ENCODE data around the gene ANGPTL7.

Gene ANGPTL7

GRCh38 chr1:11194407-11195176 lies 5.4 kb downstream of the ANGPTL7 start:
- in situ Hi-C loops (cut with HindIII; ENCODE audit: low pct_ligation_motif_present, low pct_unique_long_range_greater_than_20kb, low sequenced_read_pairs), result no loop called here
- no peak for DNase-seq

GRCh38 chr1:11196945-11197344 lies 7.8 kb downstream of the ANGPTL7 start:
- in situ Hi-C loops (cut with HindIII; ENCODE audit: low pct_ligation_motif_present, low pct_unique_long_range_greater_than_20kb, low sequenced_read_pairs), result no loop called here
- no peak for DNase-seq

GRCh38 chr1:11197359-11197758 lies 8.2 kb downstream of the ANGPTL7 start:
- DNase-seq, result no peak
- in situ Hi-C loops (cut with HindIII; ENCODE audit: low pct_ligation_motif_present, low pct_unique_long_range_greater_than_20kb, low sequenced_read_pairs), result no loop called here

GRCh38 chr1:11198257-11198656 lies 9.1 kb downstream of the ANGPTL7 start:
- in situ Hi-C loops (cut with HindIII; ENCODE audit: low pct_ligation_motif_present, low pct_unique_long_range_greater_than_20kb, low sequenced_read_pairs), result no loop called here
- DNase-seq, result no peak

GRCh38 chr1:11198851-11199594 lies 9.9 kb downstream of the ANGPTL7 start:
- in situ Hi-C loops (cut with HindIII; ENCODE audit: low pct_ligation_motif_present, low pct_unique_long_range_greater_than_20kb, low sequenced_read_pairs), result no loop called here
- DNase-seq, result no peak

GRCh38 chr1:11204396-11205190 lies 15.4 kb downstream of the ANGPTL7 start:
- DNase-seq, result no peak
- in situ Hi-C loops (cut with HindIII; ENCODE audit: low pct_ligation_motif_present, low pct_unique_long_range_greater_than_20kb, low sequenced_read_pairs), result no loop called here

GRCh38 chr1:11207898-11208611 lies 18.9 kb downstream of the ANGPTL7 start:
- no peak for DNase-seq
- in situ Hi-C loops (cut with HindIII; ENCODE audit: low pct_ligation_motif_present, low pct_unique_long_range_greater_than_20kb, low sequenced_read_pairs), result no loop called here

- no peak for DNase-seq
- in situ Hi-C loops (cut with HindIII; ENCODE audit: low pct_ligation_motif_present, low pct_unique_long_range_greater_than_20kb, low sequenced_read_pairs), result no loop called here
These were observed 22.3 kb downstream of the ANGPTL7 start for GRCh38 chr1:11211461-11211860.

GRCh38 chr1:11211925-11212587 lies 22.9 kb downstream of the ANGPTL7 start:
- in situ Hi-C loops (cut with HindIII; ENCODE audit: low pct_ligation_motif_present, low pct_unique_long_range_greater_than_20kb, low sequenced_read_pairs), result no loop called here
- DNase-seq, result no peak

GRCh38 chr1:11214698-11215380 lies 25.7 kb downstream of the ANGPTL7 start:
- no peak for DNase-seq
- in situ Hi-C loops (cut with HindIII; ENCODE audit: low pct_ligation_motif_present, low pct_unique_long_range_greater_than_20kb, low sequenced_read_pairs), result no loop called here

- DNase-seq, result no peak
- in situ Hi-C loops (cut with HindIII; ENCODE audit: low pct_ligation_motif_present, low pct_unique_long_range_greater_than_20kb, low sequenced_read_pairs), result no loop called here
These were observed 26.3 kb downstream of the ANGPTL7 start for GRCh38 chr1:11215381-11216005.

GRCh38 chr1:11216074-11216473 lies 26.9 kb downstream of the ANGPTL7 start:
- in situ Hi-C loops (cut with HindIII; ENCODE audit: low pct_ligation_motif_present, low pct_unique_long_range_greater_than_20kb, low sequenced_read_pairs), result no loop called here
- no peak for DNase-seq

- no peak for DNase-seq
- in situ Hi-C loops (cut with HindIII; ENCODE audit: low pct_ligation_motif_present, low pct_unique_long_range_greater_than_20kb, low sequenced_read_pairs), result no loop called here
These were observed 38.2 kb downstream of the ANGPTL7 start for GRCh38 chr1:11227106-11228077.

GRCh38 chr1:11229203-11229602 lies 40.0 kb downstream of the ANGPTL7 start:
- in situ Hi-C loops (cut with HindIII; ENCODE audit: low pct_ligation_motif_present, low pct_unique_long_range_greater_than_20kb, low sequenced_read_pairs), result no loop called here
- DNase-seq, result no peak

GRCh38 chr1:11233208-11233607 lies 44.1 kb downstream of the ANGPTL7 start:
- in situ Hi-C loops (cut with HindIII; ENCODE audit: low pct_ligation_motif_present, low pct_unique_long_range_greater_than_20kb, low sequenced_read_pairs), result no loop called here
- DNase-seq, result no peak

GRCh38 chr1:11237356-11237755 lies 48.2 kb downstream of the ANGPTL7 start:
- no peak for DNase-seq
- in situ Hi-C loops (cut with HindIII; ENCODE audit: low pct_ligation_motif_present, low pct_unique_long_range_greater_than_20kb, low sequenced_read_pairs), result no loop called here

Data from ACHN (cell line).